H9 (cell line): ENCODE measurements around the gene KRT80. TPM values are rescaled to one million over a fixed set of nuclear protein-coding genes. Genes with fewer than 3 reads are reported as not detected.

ENCODE experiments used
- DNase-seq: peaks from one replicate; pipeline ENCODE4 v3.0.0-alpha.2; 2017
- H2AFZ ChIP-seq: one replicate; pipeline ENCODE4 v1.6.1; 2013; ENCODE audit warnings: mild to moderate bottlenecking, low read length, control low read depth, moderate library complexity
- H2AK5ac ChIP-seq: 2 replicates; pipeline ENCODE4 v1.6.1; 2013; ENCODE audit warnings: low read length, control low read depth, mixed read lengths; ENCODE audit not compliant: insufficient read length
- H2BK120ac ChIP-seq: one replicate; pipeline ENCODE4 v1.6.1; 2013; ENCODE audit warnings: low read depth, mild to moderate bottlenecking, low read length, control low read depth, inconsistent platforms; ENCODE audit not compliant: poor library complexity, severe bottlenecking
- H2BK12ac ChIP-seq: 2 replicates; pipeline ENCODE4 v1.6.1; 2013; ENCODE audit warnings: low read length, control low read depth, mixed read lengths, low read depth; ENCODE audit not compliant: insufficient read length
- H2BK15ac ChIP-seq: 2 replicates; pipeline ENCODE4 v1.6.1; 2013; ENCODE audit warnings: low read depth, low read length, control low read depth
- H2BK20ac ChIP-seq: one replicate; pipeline ENCODE4 v1.6.1; 2013; ENCODE audit warnings: low read depth, mild to moderate bottlenecking, low read length, control low read depth, inconsistent platforms; ENCODE audit not compliant: poor library complexity, severe bottlenecking
- H2BK5ac ChIP-seq: 2 replicates; pipeline ENCODE4 v1.6.1; 2013; ENCODE audit warnings: low read length, control low read depth, mixed read lengths; ENCODE audit not compliant: insufficient read length
- H3K14ac ChIP-seq: 2 replicates; pipeline ENCODE4 v1.6.1; 2013; ENCODE audit warnings: low read length, control low read depth; ENCODE audit not compliant: insufficient read depth
- H3K18ac ChIP-seq: 2 replicates; pipeline ENCODE4 v1.6.1; 2013; ENCODE audit warnings: low read depth, mild to moderate bottlenecking, mixed read lengths, low read length, control low read depth; ENCODE audit not compliant: insufficient read length
- H3K23ac ChIP-seq: 2 replicates; pipeline ENCODE4 v1.6.1; 2013; ENCODE audit warnings: low read length, control low read depth, mixed read lengths, low read depth; ENCODE audit not compliant: insufficient read length
- H3K23me2 ChIP-seq: 2 replicates; pipeline ENCODE4 v1.6.1; 2013; ENCODE audit warnings: low read depth, mild to moderate bottlenecking, mixed read lengths, low read length, control low read depth; ENCODE audit not compliant: insufficient read length, poor library complexity, severe bottlenecking
- H3K27ac ChIP-seq: 2 replicates; pipeline ENCODE4 v1.5.1; 2013; ENCODE audit warnings: low read length, control low read depth, mixed read lengths, low read depth; ENCODE audit not compliant: insufficient read length
- H3K27me3 ChIP-seq: 2 replicates; pipeline ENCODE4 v1.6.1; 2013; ENCODE audit warnings: low read length, control low read depth, inconsistent platforms; ENCODE audit not compliant: insufficient read depth
- H3K4ac ChIP-seq: 2 replicates; pipeline ENCODE4 v1.6.1; 2013; ENCODE audit warnings: low read depth, mild to moderate bottlenecking, control low read depth, inconsistent platforms, low read length, moderate library complexity
- H3K4me1 ChIP-seq: 2 replicates; pipeline ENCODE4 v1.6.1; 2013; ENCODE audit warnings: low read length, control low read depth, inconsistent platforms; ENCODE audit not compliant: insufficient read depth
- H3K4me2 ChIP-seq: 2 replicates; pipeline ENCODE4 v1.6.1; 2013; ENCODE audit warnings: low read length, control low read depth, mixed read lengths; ENCODE audit not compliant: insufficient read length, insufficient read depth
- H3K56ac ChIP-seq: 2 replicates; pipeline ENCODE4 v1.6.1; 2013; ENCODE audit warnings: low read depth, mild to moderate bottlenecking, mixed read lengths, low read length, control low read depth; ENCODE audit not compliant: insufficient read length
- H3K79me1 ChIP-seq: 2 replicates; pipeline ENCODE4 v1.6.1; 2013; ENCODE audit warnings: low read depth, mild to moderate bottlenecking, moderate library complexity, low read length, control low read depth, inconsistent platforms; ENCODE audit not compliant: insufficient read depth, poor library complexity, severe bottlenecking
- H3K79me2 ChIP-seq: 2 replicates; pipeline ENCODE4 v1.6.1; 2013; ENCODE audit warnings: low read length, control low read depth, inconsistent platforms; ENCODE audit not compliant: insufficient read depth
- H3K9ac ChIP-seq: 2 replicates; pipeline ENCODE4 v1.6.1; 2013; ENCODE audit warnings: low read length, control low read depth, mixed read lengths; ENCODE audit not compliant: insufficient read length; ENCODE audit errors: extremely low read depth
- H3K9me3 ChIP-seq: one replicate; pipeline ENCODE4 v1.6.1; 2013; ENCODE audit warnings: low read depth, low read length, inconsistent platforms; ENCODE audit not compliant: control insufficient read depth
- H3T11ph ChIP-seq: one replicate; pipeline ENCODE4 v1.6.1; 2013; ENCODE audit warnings: mild to moderate bottlenecking, low read length, control low read depth, inconsistent platforms
- H4K20me1 ChIP-seq: one replicate; pipeline ENCODE4 v1.6.1; 2013; ENCODE audit not compliant: control insufficient read depth, insufficient read length, insufficient read depth
- H4K5ac ChIP-seq: 2 replicates; pipeline ENCODE4 v1.6.1; 2013; ENCODE audit warnings: low read depth, mild to moderate bottlenecking, mixed read lengths, low read length, control low read depth; ENCODE audit not compliant: insufficient read length
- H4K8ac ChIP-seq: replicated peaks from 2 replicates; pipeline ENCODE4 v1.6.1; 2013; ENCODE audit warnings: low read length, control low read depth, mixed read lengths, low read depth; ENCODE audit not compliant: insufficient read length
- H4K91ac ChIP-seq: 2 replicates; pipeline ENCODE4 v1.6.1; 2013; ENCODE audit warnings: low read depth, mild to moderate bottlenecking, moderate library complexity, mixed read lengths, low read length, control low read depth; ENCODE audit not compliant: insufficient read length
- H3K27ac Mint-ChIP-seq, 3 experiments: 2 replicates in 2 of 3; 3 replicates in 1 of 3; pipeline ENCODE4 v1.8.0; 2020 to 2021; ENCODE audit warnings: mixed read lengths in 3 of 3, mild to moderate bottlenecking in 1 of 3, moderate library complexity in 1 of 3
- H3K27me3 Mint-ChIP-seq: 2 replicates; pipeline ENCODE4 v1.8.0; 2021; ENCODE audit warnings: low read depth, mild to moderate bottlenecking, moderate library complexity, mixed read lengths
- H3K36me3 Mint-ChIP-seq, 3 experiments: 2 replicates in 2 of 3; 3 replicates in 1 of 3; pipeline ENCODE4 v1.8.0; 2020 to 2021; ENCODE audit warnings: low read depth in 3 of 3, mixed read lengths in 3 of 3; ENCODE audit not compliant: insufficient read depth in 1 of 3
- H3K4me1 Mint-ChIP-seq, 2 experiments: 2 replicates each; pipeline ENCODE4 v1.8.0; 2020; ENCODE audit warnings: mixed read lengths in 2 of 2
- H3K4me3 Mint-ChIP-seq, 2 experiments: 2 replicates in 1 of 2; 3 replicates in 1 of 2; pipeline ENCODE4 v1.8.0; 2020 to 2021; ENCODE audit warnings: mild to moderate bottlenecking in 2 of 2, mixed read lengths in 2 of 2, moderate library complexity in 1 of 2
- H3K9me3 Mint-ChIP-seq, 2 experiments: 2 replicates in 1 of 2; 3 replicates in 1 of 2; pipeline ENCODE4 v1.8.0; 2020; ENCODE audit warnings: mild to moderate bottlenecking in 2 of 2, mixed read lengths in 2 of 2, moderate library complexity in 1 of 2
- CTCF ChIP-seq: fragments of 200-600 bp; sonication (generic); conservative IDR thresholded peaks from 3 replicates; pipeline ENCODE4 v1.8.0; 2021; ENCODE audit warnings: antibody characterized with exemption, mild to moderate bottlenecking
- WGBS: extraction: QIAGEN DNeasy Blood & Tissue Kit; methylation state at CpG from one replicate; pipeline ENCODE4 v1.1.7; 2013; ENCODE audit warnings: missing lambda C conversion rate, low lambda C conversion rate, mixed read lengths; ENCODE audit not compliant: insufficient read length; ENCODE audit errors: extremely low coverage; 5-methylcytosine and 5-hydroxymethylcytosine counted together
- total RNA-seq: library from RNA; stranded (reverse); gene quantifications from 2 replicates; pipeline ENCODE4 v1.2.1, GENCODE V29; 2021

KRT80 gene
- total RNA-seq, 1 experiment from 2014 or later: not detected

- no peak overlapping the region for H3K27ac ChIP-seq
- no peak overlapping the region for H2BK15ac ChIP-seq
- H3T11ph ChIP-seq: no peak overlapping the region
- no peak for TF ChIP-seq CTCF
- Mint-ChIP-seq H3K9me3 (no peaks in the 10 kb centered on the region), H3K27ac (peak overlapping the region in 1 of 3 experiments; percentile 75; a peak in 1 of 7 replicates), H3K4me1 (peaks cover 10 to 36% of the 10 kb centered on the region in 2 experiments), H3K36me3 (no peaks in the 10 kb centered on the region; a peak in 1 of 7 replicates), H3K4me3 (no peak overlapping the region), H3K27me3 (peaks cover 5% of the 10 kb centered on the region)
- H3K23ac ChIP-seq: no peak overlapping the region
- no peak overlapping the region for H4K8ac ChIP-seq
- H3K4ac ChIP-seq: no peak overlapping the region
- H3K4me1 ChIP-seq: peaks cover 3% of the 10 kb centered on the region; the same call in 1 of the 2 replicates
- no peak overlapping the region for H2BK12ac ChIP-seq
- H4K20me1 ChIP-seq: no peaks in the 10 kb centered on the region
- no peaks in the 10 kb centered on the region for H3K23me2 ChIP-seq
- no peak overlapping the region for H2BK5ac ChIP-seq
- no peak overlapping the region for H4K5ac ChIP-seq
- DNase-seq: no peak
- no peak overlapping the region for H4K91ac ChIP-seq
- no peak overlapping the region for H3K18ac ChIP-seq
- H3K79me1 ChIP-seq: no peaks in the 10 kb centered on the region
- H3K27me3 ChIP-seq: no peaks in the 10 kb centered on the region
- H3K9ac ChIP-seq: no peak overlapping the region
- H2AFZ ChIP-seq: no peak overlapping the region
- H2BK20ac ChIP-seq: no peak overlapping the region
- H2AK5ac ChIP-seq: no peak overlapping the region
- H3K9me3 ChIP-seq: no peaks in the 10 kb centered on the region
- no peak overlapping the region for H3K14ac ChIP-seq
- H3K79me2 ChIP-seq: no peaks in the 10 kb centered on the region
- no peak overlapping the region for H2BK120ac ChIP-seq
- no peak overlapping the region for H3K4me2 ChIP-seq
- no peak overlapping the region for H3K56ac ChIP-seq
- no CpG with 5 or more reads among the region's 18 CpGs for WGBS
Measured at GRCh38 chr12:52204095-52204930, 12.5 kb upstream of the KRT80 start.
